GM18951 (cell line): ENCODE measurements around the gene GNAT2.

Experiments
- POLR2A ChIP-seq: IDR thresholded peaks from 4 replicates; pipeline ENCODE4 v1.6.1; 2011; ENCODE audit warnings: mild to moderate bottlenecking; ENCODE audit not compliant: insufficient read length, insufficient read depth; ENCODE audit errors: extremely low read depth
- in situ Hi-C: fragments of 300-500 bp; cut with MboI; formaldehyde crosslinking; loops from one replicate; pipeline ENCODE4 v1.12.0; 2022; ENCODE audit warnings: low sequenced_read_pairs, mixed read lengths, inconsistent platforms; ENCODE audit not compliant: unreplicated experiment

GNAT2 gene

DNA sequence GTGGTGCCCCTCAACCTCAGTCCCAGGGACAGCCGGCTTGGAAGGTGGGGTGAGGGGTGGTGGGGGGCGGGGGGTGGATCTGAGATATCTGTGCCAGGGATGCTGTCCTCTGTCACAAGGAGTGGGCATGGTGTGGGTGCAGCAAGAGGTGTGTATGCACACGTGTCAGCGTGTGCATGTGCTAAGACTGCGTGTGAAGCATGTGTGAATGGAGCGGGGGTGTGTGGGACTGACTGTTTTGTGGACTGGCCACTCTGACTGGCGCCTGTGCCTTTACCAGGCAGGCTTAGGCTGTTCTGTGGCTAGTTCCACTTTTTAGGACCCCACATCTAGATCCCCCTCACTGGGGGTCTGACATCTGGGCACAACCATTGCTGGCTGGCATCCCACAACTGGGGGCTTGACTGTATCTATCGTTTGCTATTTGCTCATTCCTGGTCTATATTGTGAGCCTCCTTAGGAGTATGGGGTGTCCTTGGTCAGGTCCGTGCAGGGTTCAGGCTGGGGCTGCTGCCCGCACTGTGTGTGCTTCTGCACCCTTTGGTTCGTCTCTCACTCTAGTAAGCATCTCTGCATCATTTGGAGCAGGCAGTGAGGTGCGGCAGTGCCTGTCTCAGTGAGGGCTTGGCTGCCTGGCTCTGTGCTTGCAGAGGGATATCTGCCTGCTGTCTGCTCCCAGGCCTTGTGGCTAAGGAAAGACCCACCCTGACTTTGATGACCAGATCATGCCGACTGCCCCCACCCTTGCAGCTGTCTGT lies 2.1 kb upstream of the GNAT2 start:
- in situ Hi-C loops, result no loop called here
- no peak for TF ChIP-seq POLR2A

DNA sequence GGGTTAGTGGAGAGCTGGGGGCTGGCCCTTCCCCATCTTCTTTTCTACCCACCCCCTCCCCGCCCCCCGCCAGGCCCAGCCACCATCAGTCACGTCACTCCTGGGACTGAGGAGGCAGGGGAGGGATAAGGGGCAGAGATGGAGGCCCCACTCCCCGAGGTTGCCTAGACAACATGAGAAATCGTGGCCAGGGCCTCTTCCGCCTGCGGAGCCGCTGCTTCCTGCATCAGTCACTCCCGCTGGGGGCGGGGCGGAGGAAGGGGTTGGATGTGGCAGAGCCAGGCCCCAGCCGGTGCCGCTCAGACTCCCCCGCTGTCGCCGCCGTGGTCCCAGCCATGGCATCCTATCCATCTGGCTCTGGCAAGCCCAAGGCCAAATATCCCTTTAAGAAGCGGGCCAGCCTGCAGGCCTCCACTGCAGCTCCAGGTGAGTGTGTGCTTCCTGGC lies 1.4 kb upstream of the GNAT2 start:
- peak; percentile 50 for TF ChIP-seq POLR2A
- in situ Hi-C loops, result no loop called here

DNA sequence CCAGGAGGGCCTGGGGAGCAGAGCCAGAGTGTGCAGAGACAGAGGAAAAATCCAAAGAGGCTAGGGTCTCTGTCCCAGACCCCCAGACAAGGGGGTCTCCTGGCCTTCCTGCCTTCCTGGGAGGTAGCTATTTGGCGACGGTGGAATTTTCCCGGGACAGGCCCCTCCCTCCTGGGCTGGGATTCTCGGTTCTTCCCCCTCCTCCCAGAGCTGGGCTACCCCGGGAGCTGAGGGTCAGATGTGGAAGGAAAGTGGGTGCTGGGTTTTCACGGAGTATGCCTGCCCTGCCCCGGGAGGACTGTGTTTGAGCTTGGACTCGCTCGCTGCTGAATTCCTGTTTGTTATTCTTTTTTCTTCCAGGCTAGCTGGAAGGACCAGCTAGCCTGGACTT lies 980 bp upstream of the GNAT2 start:
- no peak for TF ChIP-seq POLR2A
- in situ Hi-C loops, result no loop called here

DNA sequence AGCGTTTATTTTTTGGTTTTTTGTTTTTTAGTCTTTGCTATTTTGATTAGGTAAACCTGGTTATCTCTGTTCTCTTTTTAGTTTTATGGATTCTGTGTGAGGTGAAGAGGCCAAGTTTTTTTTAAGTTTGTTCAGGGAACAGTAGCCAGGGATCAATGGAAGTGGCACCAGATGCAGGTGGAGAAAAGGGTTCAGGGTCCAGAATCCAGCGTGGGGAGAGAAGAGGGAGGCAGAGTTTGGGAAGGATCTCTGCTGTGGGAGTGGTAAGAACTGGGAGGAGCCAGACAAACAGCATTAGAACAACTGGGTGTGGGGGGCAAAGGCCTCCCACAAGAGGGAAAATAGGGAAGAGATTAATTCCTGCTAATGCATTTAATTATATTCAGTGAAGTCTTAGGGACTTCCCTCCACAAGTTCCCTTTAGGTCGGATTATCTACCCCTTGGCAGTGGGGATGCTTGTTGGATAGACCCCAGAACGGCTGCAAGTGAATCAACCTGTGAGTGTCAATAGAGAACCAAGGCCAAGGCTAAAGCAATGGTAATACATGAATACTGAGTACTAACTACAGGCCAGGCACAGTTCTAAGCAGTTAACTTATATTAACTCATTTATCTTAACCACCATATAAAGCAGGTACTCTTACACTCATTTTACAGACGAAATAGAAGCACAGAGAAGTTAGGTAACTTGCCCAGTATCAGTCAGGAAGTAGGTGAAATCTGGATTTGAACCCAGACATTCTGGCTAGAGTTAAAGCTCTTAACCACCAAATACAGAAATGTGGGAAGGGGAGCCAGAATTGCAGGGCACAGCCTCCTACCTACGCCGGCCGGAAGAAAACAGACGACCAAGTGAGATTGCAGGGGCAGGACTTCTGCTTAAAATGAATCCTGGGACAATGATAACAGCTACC lies 498 bp downstream of the GNAT2 start:
- no peak for TF ChIP-seq POLR2A
- in situ Hi-C loops, result no loop called here

DNA sequence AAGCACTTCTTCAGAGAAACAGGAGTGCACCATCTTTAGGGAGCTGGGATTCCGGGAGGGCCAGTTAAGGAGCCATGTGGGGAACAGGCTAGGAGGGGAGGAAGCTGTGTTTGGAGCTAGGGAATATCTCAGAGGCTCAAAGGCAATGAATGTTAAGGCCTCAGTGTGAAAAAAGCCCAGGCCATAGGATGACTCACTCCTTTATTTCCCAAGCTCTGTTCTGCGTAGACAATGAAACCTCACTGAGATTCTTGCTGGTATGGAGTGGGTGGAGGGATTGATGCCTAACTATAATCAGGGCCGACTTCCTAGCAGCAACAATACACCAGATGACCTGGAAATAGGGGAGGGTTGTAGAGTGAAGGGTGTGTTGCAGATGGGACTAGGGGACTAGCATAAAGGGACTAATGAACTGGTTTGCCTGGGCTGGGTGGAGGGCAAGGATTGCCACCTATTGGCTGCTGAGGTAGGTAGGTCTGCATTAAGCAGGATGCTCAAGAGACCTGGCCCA lies 2.1 kb downstream of the GNAT2 start:
- no peak for TF ChIP-seq POLR2A
- in situ Hi-C loops, result no loop called here

DNA sequence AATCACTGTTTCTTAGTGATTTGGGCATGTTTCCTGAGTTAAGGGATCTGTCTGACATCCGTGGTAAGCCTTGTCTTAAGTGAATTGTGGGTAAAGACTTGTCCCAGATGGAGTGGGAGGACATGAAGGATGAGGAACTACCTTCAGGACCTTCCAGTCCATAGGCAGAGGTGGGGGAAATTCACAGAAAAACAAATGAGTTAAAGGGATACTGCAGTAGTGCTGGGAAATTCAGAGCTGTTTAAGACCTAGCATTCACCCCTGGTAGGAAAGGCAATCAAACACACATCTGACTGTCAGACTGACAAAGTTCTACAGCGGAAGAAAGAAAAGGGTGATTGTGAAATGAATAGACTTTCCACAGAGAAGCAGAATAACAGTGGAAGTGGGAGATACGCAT lies 3.0 kb downstream of the GNAT2 start:
- TF ChIP-seq POLR2A, result no peak
- in situ Hi-C loops, result no loop called here

DNA sequence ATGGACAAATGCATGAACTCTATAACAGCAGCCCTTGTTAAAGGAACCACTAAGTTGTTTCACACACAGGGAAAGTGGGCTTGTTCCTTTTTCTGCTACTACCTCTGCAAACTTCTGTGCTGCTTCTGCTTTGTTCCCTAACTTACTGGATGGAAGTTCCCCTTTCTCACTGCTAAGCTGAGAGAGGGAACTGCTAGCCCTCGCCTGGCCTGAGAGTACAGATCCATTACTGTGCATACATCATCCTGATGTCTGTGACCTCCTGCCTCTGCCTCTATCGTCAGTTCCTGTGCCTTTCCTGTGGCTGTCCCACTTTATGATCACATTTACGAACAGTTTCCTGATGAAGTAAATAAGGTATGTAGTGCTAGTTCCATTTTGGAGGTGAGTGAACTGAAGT lies 3.5 kb downstream of the GNAT2 start:
- no peak for TF ChIP-seq POLR2A
- in situ Hi-C loops, result no loop called here

DNA sequence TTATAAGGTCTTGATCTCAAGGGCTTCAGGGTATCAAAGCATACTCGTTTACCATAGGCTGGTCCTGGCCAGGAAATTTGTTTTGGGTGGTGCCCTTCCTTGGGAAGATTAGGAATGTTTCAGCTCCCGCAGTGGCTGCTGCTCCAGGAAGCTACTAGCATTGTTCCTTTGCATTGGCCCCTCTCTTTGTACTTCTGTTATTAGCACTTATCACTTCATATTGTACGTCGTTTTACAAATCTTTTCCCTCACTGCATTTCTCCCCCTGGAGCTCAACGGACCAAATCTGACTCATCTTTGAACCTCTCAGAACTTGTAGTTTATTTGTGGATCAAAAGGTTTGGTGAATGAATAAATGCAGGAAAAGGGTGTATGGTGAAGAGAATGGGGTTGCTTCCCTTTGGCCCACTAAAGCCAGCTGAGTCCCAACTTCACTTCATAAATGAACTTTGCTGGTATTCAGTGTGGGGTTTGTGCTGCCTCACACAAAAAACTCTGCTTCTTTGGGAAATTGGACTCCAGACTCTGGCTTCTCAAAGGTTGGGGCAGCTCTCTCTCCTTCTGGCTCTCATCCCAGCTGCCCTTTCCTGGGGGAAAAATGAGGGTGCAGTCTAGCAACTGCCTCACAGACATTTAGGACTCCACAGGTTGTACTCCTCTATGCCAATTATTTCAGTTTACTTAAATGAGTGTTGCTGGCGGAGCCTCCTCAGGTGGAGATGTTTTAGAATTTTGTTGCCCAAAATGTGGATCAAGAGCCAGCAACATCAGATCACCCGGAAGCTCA lies 5.9 kb downstream of the GNAT2 start:
- TF ChIP-seq POLR2A, result no peak
- in situ Hi-C loops, result no loop called here

DNA sequence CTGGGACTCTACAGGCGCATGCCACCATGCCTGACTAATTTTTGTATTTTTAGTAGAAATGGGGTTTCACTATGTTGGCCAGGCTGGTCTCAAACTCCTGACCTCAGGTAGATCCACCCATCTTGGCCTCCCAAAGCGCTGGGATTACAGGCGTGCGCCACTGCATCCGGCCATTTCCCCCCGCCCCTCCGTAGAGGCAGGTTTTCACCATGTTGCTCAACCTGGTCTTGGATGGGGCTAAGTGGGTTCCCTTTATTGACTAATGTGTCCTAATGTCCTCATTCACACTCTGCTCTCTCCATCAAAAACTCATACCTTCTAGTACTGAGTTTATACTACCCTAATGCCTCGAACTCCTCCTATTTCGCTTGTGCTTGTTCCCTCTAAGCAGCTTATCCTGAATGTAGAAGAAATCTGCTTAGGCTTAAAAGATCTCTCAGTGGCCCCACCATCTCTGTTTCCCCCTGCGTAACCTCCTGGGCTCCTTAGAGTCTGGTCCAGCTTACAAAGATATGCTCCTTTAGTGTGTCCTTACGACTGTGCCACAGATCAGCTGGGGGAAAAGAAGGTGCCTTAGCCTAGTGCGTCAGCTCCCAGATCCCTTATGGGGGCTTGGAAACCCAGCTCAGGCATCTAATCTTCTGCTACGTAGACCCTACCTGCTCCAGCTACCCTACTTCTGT lies 8.0 kb downstream of the GNAT2 start:
- in situ Hi-C loops, result no loop called here
- TF ChIP-seq POLR2A, result no peak

DNA sequence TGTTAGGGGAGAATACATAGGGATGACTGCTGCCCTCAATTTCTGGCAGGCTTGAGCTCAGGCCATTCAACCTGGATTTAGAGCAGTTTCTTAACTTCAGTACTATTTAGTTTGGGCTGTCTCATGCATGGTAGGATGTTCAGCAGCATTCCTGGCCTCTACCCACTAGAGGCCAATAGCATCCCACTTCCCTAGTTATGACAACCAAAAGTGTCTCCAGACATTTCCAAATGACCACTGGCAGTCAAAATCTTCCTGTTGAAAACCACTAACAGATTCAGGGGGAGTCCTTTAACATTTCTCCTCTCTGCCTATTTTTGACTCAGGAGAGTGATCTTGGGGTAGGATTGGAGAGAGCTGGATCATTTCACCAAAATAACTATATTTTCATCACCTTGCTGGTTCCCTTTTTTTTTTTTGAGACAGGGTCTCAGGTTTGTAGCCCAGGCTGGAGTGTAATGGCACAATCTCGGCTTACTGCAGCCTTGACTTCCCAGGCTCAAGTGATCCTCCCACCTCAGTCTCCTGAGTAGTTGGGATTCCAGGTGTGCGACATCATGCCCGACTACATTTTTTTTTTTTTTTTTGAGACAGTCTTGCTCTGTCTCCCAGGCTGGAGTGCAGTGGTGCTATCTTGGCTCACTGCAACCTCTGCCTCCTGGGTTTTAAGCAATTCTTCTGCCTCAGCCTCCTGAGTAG lies 8.7 kb downstream of the GNAT2 start:
- in situ Hi-C loops, result no loop called here
- no peak for TF ChIP-seq POLR2A

DNA sequence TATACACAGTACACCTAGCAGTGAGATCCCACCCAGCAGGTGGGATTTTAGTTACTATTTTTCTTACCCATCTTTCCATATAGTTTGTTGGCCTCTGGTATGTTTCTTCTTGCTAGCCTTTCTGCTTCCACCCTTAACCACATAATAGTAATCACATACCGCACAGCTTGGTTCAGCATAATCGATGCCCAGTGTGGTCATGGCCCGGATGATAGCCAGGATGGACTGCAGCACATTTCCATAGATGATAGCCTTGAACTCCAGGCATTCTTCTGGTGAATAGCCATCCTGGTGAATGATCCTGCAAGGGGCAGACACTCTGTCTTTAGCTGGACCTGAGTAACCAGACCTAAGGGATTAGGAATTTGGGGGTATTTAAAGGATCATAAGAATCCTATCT lies 9.5 kb downstream of the GNAT2 start:
- in situ Hi-C loops, result no loop called here
- no peak for TF ChIP-seq POLR2A

DNA sequence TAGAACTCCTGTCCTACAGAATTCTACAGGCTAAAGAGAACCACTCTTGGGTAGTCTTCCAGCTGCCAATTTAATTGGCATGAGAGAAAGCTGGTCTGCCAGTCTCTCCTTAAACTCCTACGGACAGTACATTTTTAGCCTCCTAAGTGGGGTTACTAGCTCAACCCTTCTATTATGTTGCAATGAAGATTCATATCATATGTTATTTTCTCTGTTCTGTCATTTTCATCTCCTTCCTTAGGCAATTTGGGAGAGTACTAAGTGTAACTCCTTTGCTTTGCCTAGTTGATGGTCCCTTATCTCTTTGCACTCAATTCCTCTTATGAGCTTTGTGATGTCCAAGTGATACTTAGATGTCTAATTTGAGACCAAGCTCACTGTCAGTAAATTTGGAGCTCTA lies 14.0 kb downstream of the GNAT2 start:
- TF ChIP-seq POLR2A, result no peak
- in situ Hi-C loops, result no loop called here
